Activated CD8-positive, alpha-beta memory T cell treated with anti-CD3 and anti-CD28 coated beads, Interleukin-2, amount 50 U/mL, for 24 hours (primary cell): ENCODE results near the gene SPTBN4.
"Not testable (repeated sequence)": the region's sequence is repeated elsewhere in the genome, so short reads cannot be mapped to it uniquely, and the experiment has no call there.

Source experiments
- DNase-seq: peaks from one replicate; pipeline ENCODE4 v3.0.0-alpha.2; 2020; ENCODE audit errors: extremely low read depth

The SPTBN4 gene

GRCh38 chr19:40466985-40467734 is at the start of gene SPTBN4:
SPTBN4 (plus strand) TSS chr19:40467001; CDS start chr19:40472622, 5,621 bp downstream.
- DNase-seq = no peak

- DNase-seq = no peak
Measured at GRCh38 chr19:40417643-40417981, 49.2 kb upstream of the SPTBN4 start.

GRCh38 chr19:40418040-40418439 is 48.8 kb upstream of the SPTBN4 start:
- DNase-seq = no peak

- DNase-seq = no peak
Measured at GRCh38 chr19:40419066-40419612, 47.7 kb upstream of the SPTBN4 start.

- no peak for DNase-seq
Measured at GRCh38 chr19:40419780-40420179, 47.0 kb upstream of the SPTBN4 start.

- DNase-seq = no peak
Measured at GRCh38 chr19:40420451-40420765, 46.4 kb upstream of the SPTBN4 start.

- peak; percentile 36 for DNase-seq
Measured at GRCh38 chr19:40420766-40421765, 45.7 kb upstream of the SPTBN4 start.

- DNase-seq = no peak
Measured at GRCh38 chr19:40421993-40422747, 44.6 kb upstream of the SPTBN4 start.

- no peak for DNase-seq
Measured at GRCh38 chr19:40422748-40423566, 43.8 kb upstream of the SPTBN4 start.

GRCh38 chr19:40423938-40424337 is 42.9 kb upstream of the SPTBN4 start:
- no peak for DNase-seq

- no peak for DNase-seq
Measured at GRCh38 chr19:40424637-40425449, 42.0 kb upstream of the SPTBN4 start.

GRCh38 chr19:40425450-40426287 is 41.1 kb upstream of the SPTBN4 start, which contains the start of gene SERTAD1:
SERTAD1 (minus strand) TSS chr19:40425992; CDS start chr19:40423546, 2,446 bp downstream.
- peak; percentile 100 for DNase-seq

GRCh38 chr19:40428197-40428596 is 38.6 kb upstream of the SPTBN4 start:
- DNase-seq = not testable (repeated sequence)

- not testable (repeated sequence) for DNase-seq
Measured at GRCh38 chr19:40430242-40430641, 36.6 kb upstream of the SPTBN4 start.

- no peak for DNase-seq
Measured at GRCh38 chr19:40431698-40432097, 35.1 kb upstream of the SPTBN4 start.

GRCh38 chr19:40432760-40433159 is 34.0 kb upstream of the SPTBN4 start:
- not testable (repeated sequence) for DNase-seq

- no peak for DNase-seq
Measured at GRCh38 chr19:40433391-40434216, 33.2 kb upstream of the SPTBN4 start.

- no peak for DNase-seq
Measured at GRCh38 chr19:40438284-40438683, 28.5 kb upstream of the SPTBN4 start.
